Ectodermal cell (in vitro differentiated cells): ENCODE measurements around the gene RGS11.

ENCODE experiments used
- H3K27ac ChIP-seq: 2 replicates; pipeline ENCODE4 v1.7.0; 2013; ENCODE audit warnings: mild to moderate bottlenecking, low read depth, low read length; ENCODE audit not compliant: insufficient read depth, poor library complexity, severe bottlenecking
- H3K27me3 ChIP-seq: 2 replicates; pipeline ENCODE4 v1.7.0; 2013; ENCODE audit warnings: mild to moderate bottlenecking, low read length; ENCODE audit not compliant: insufficient read depth, control insufficient read depth, poor library complexity, severe bottlenecking
- H3K36me3 ChIP-seq: one replicate; pipeline ENCODE4 v1.7.0; 2013; ENCODE audit warnings: low read length; ENCODE audit not compliant: control insufficient read depth, insufficient read depth
- H3K4me1 ChIP-seq: one replicate; pipeline ENCODE4 v1.7.0; 2013; ENCODE audit warnings: low read length; ENCODE audit not compliant: control insufficient read depth, insufficient read depth
- H3K4me3 ChIP-seq: 2 replicates; pipeline ENCODE4 v1.7.0; 2013; ENCODE audit warnings: low read depth, low read length, control low read depth; ENCODE audit not compliant: insufficient read depth
- H3K9me3 ChIP-seq: 2 replicates; pipeline ENCODE4 v1.7.0; 2013; ENCODE audit warnings: mild to moderate bottlenecking, low read length, moderate library complexity; ENCODE audit not compliant: control insufficient read depth
- WGBS, 2 experiments: methylation state at CpG; one replicate each; pipeline ENCODE4 v1.1.7; 2013; ENCODE audit warnings: missing lambda C conversion rate in 2 of 2; 5-methylcytosine and 5-hydroxymethylcytosine counted together

Gene RGS11

GRCh38 chr16:296806-297510 lies 21.2 kb upstream of the RGS11 start:
- Histone ChIP-seq H3K9me3 (no peaks in the 10 kb centered on the region), H3K27ac (no peak overlapping the region), H3K4me1 (no peaks in the 10 kb centered on the region), H3K4me3 (no peak overlapping the region), H3K36me3 (peaks cover 10% of the 10 kb centered on the region), H3K27me3 (no peaks in the 10 kb centered on the region)
- 94 to 95% methylated on average over 37 of the region's 37 CpGs for WGBS, 2 experiments

- H3K27ac ChIP-seq, result no peak overlapping the region
- no peaks in the 10 kb centered on the region for H3K27me3 ChIP-seq
- no peak overlapping the region for H3K4me3 ChIP-seq
- H3K4me1 ChIP-seq, result no peaks in the 10 kb centered on the region
- WGBS, 2 experiments, result 97 to 98% methylated on average over 14 of the region's 14 CpGs
- H3K36me3 ChIP-seq, result peaks cover 10% of the 10 kb centered on the region
- H3K9me3 ChIP-seq, result no peaks in the 10 kb centered on the region
Observed at GRCh38 chr16:296276-296675, 20.5 kb upstream of the RGS11 start.

- peaks cover 25% of the 10 kb centered on the region for H3K36me3 ChIP-seq
- H3K27me3 ChIP-seq, result no peaks in the 10 kb centered on the region
- H3K27ac ChIP-seq, result no peak overlapping the region
- H3K9me3 ChIP-seq, result no peaks in the 10 kb centered on the region
- no peaks in the 10 kb centered on the region for H3K4me1 ChIP-seq
- 94 to 96% methylated on average over 32 of the region's 32 CpGs for WGBS, 2 experiments
- H3K4me3 ChIP-seq, result no peak overlapping the region
Observed at GRCh38 chr16:293043-293775, 17.5 kb upstream of the RGS11 start.

DNA sequence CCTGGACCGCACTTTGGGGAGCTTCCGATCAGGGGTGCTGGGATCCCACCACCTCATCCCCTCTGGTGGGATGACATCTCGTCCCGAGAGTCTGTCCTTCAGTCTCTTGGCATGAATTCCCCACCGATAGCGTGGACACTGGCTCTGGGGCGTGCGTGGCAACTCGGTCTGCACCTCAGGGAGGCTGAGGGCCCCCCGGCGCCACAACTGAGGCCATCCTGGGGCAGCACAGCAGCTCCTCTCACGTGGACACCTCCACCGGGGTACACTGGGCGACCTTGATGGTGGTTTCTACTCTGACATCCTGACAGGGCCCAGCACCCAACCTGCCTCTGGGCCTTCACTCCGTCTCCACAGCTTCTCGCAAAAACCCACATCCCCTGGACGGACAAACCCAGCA lies 15.8 kb upstream of the RGS11 start:
- peaks cover 22% of the 10 kb centered on the region for H3K36me3 ChIP-seq
- no peaks in the 10 kb centered on the region for H3K27me3 ChIP-seq
- H3K4me3 ChIP-seq, result no peak overlapping the region
- H3K27ac ChIP-seq, result no peak overlapping the region
- no peaks in the 10 kb centered on the region for H3K4me1 ChIP-seq
- no peaks in the 10 kb centered on the region for H3K9me3 ChIP-seq
- 90% methylated on average over 17 of the region's 17 CpGs for WGBS, 2 experiments

GRCh38 chr16:290681-291405 lies 15.1 kb upstream of the RGS11 start:
- Histone ChIP-seq H3K9me3 (no peaks in the 10 kb centered on the region), H3K27me3 (no peaks in the 10 kb centered on the region), H3K36me3 (peaks cover 25% of the 10 kb centered on the region), H3K4me3 (no peak overlapping the region), H3K27ac (no peak overlapping the region), H3K4me1 (no peaks in the 10 kb centered on the region)
- WGBS, 2 experiments, result 95 to 97% methylated on average over 50 of the region's 50 CpGs

GRCh38 chr16:290015-290680 lies 14.4 kb upstream of the RGS11 start:
- peaks cover 25% of the 10 kb centered on the region for H3K36me3 ChIP-seq
- no peaks in the 10 kb centered on the region for H3K4me1 ChIP-seq
- no peak overlapping the region for H3K4me3 ChIP-seq
- 95 to 97% methylated on average over 25 of the region's 25 CpGs for WGBS, 2 experiments
- no peak overlapping the region for H3K27ac ChIP-seq
- H3K27me3 ChIP-seq, result no peaks in the 10 kb centered on the region
- H3K9me3 ChIP-seq, result no peaks in the 10 kb centered on the region

GRCh38 chr16:289395-289997 lies 13.8 kb upstream of the RGS11 start:
- peaks cover 25% of the 10 kb centered on the region for H3K36me3 ChIP-seq
- H3K9me3 ChIP-seq, result no peaks in the 10 kb centered on the region
- WGBS, 2 experiments, result 96% methylated on average over 22 of the region's 22 CpGs
- H3K27ac ChIP-seq, result no peak overlapping the region
- H3K27me3 ChIP-seq, result no peaks in the 10 kb centered on the region
- H3K4me1 ChIP-seq, result no peaks in the 10 kb centered on the region
- no peak overlapping the region for H3K4me3 ChIP-seq

DNA sequence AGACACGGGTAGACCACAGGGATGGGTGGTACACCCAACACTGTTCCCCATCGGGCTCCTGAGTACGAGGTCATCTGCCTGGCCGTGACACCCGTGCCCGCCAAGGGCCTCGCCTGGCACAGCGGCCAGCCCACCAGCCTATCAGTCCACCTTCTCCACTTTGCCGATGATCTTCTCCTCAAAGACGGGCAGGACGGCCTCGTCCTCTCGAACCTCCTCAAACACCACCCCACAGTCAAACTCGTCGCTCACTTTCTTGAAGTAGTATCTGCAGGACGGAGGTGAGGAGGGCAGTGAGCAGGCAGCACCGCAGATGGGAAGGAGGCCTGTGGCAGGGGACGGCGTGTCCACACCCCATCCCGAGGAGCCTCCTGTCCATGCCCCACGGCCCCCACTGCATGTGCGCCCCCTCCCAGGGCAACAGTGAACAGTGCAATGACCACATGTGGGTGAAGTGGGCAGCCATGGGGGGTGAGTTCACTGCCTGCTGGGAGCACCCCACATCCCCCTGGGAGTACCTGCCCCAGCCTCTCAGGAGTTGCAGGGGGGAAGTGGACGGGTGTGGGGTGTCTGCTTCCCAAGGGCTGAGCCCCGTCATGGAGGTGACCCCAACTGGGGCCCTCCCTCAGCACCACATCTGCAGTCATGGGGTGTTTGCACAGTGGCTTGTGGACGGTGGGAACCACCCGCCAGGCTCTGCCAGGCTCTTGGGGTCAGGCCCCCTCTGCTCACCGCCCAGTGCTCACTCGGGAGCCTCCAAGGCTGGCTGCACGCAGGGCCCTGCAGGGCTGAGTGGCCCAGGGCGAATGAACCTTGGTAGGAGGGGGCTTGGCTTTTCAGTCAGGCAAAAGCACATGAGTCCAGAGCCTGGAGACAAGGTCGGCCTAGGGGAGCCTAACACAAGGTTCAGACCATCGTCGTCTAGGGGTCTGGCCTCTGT lies 12.5 kb upstream of the RGS11 start:
- Histone ChIP-seq H3K36me3 (peaks cover 25% of the 10 kb centered on the region), H3K27ac (no peak overlapping the region), H3K27me3 (no peaks in the 10 kb centered on the region), H3K4me1 (no peaks in the 10 kb centered on the region), H3K4me3 (no peak overlapping the region), H3K9me3 (no peaks in the 10 kb centered on the region)
- 94 to 96% methylated on average over 33 of the region's 33 CpGs for WGBS, 2 experiments

- Histone ChIP-seq H3K27ac (no peak overlapping the region), H3K36me3 (peaks cover 23% of the 10 kb centered on the region), H3K4me3 (no peak overlapping the region), H3K4me1 (no peaks in the 10 kb centered on the region), H3K9me3 (no peaks in the 10 kb centered on the region), H3K27me3 (no peaks in the 10 kb centered on the region)
- 91 to 93% methylated on average over 16 of the region's 16 CpGs for WGBS, 2 experiments
Observed at GRCh38 chr16:287298-287811, 11.6 kb upstream of the RGS11 start.
